Endothelial cell of umbilical vein (primary cell): ENCODE data around the gene KDM5C. TPM values are rescaled to one million over a fixed set of nuclear protein-coding genes. Genes with fewer than 3 reads are reported as not detected.

Experiments used
- BruUV-seq: library from RNA; stranded (reverse); fragments of 400-500 nt; replicated peaks from 2 replicates; lab custom pipeline; 2021; lab: Mats Ljungman, UMichigan
- CTCF ChIA-PET: fragments of 300-600, 350-600 bp; sonication (Branson Sonifier 250); formaldehyde crosslinking; loops from one replicate; lab custom pipeline; 2021; ENCODE audit warnings: antibody characterized with exemption, inconsistent platforms; lab: Charles Lee
- POLR2A ChIA-PET: fragments of 300-600, 350-600 bp; sonication (Branson Sonifier 250); formaldehyde crosslinking; loops from one replicate; lab custom pipeline; 2021; ENCODE audit warnings: antibody characterized with exemption, inconsistent platforms; lab: Charles Lee
- DNase-seq: peaks from one replicate; pipeline ENCODE4 v3.0.0-alpha.2; 2011; ENCODE audit warnings: low read depth, low spot score
- FAIRE-seq: peaks from 2 replicates; lab custom pipeline; 2011; peaks lifted over from hg19 to GRCh38; lab: Jason Lieb, UNC
- H2AFZ ChIP-seq: 2 replicates; pipeline ENCODE4 v1.6.0; 2012; ENCODE audit warnings: low read depth, low read length, control low read depth, inconsistent platforms
- H3K27ac ChIP-seq: 2 replicates; pipeline ENCODE4 v1.5.1; 2011; ENCODE audit warnings: low read depth, mild to moderate bottlenecking, control low read depth, low read length, moderate library complexity; ENCODE audit not compliant: insufficient read depth
- H3K27me3 ChIP-seq, 2 experiments: 2 replicates each; pipeline versions ENCODE4 v1.6.0 to v1.6.1; 2011; ENCODE audit warnings: low read length in 2 of 2, mixed read lengths in 1 of 2; ENCODE audit not compliant: control insufficient read depth in 2 of 2, insufficient read depth in 2 of 2
- H3K36me3 ChIP-seq, 2 experiments: 2 replicates in 1 of 2; 3 replicates in 1 of 2; pipeline ENCODE4 v1.5.1; 2011; ENCODE audit warnings: low read length in 2 of 2, mild to moderate bottlenecking in 1 of 2, moderate library complexity in 1 of 2; ENCODE audit not compliant: control insufficient read depth in 2 of 2, insufficient read depth in 2 of 2; ENCODE audit errors: extremely low read depth in 1 of 2
- H3K4me1 ChIP-seq: 3 replicates; pipeline ENCODE4 v1.5.1; 2011; ENCODE audit warnings: mild to moderate bottlenecking, low read length; ENCODE audit not compliant: control insufficient read depth, insufficient read depth; ENCODE audit errors: extremely low read depth
- H3K4me2 ChIP-seq: 2 replicates; pipeline ENCODE4 v1.6.1; 2011; ENCODE audit warnings: low read length, control low read depth, mixed read lengths; ENCODE audit not compliant: insufficient read depth
- H3K4me3 ChIP-seq, 3 experiments: fragments of 200-600 bp in 1 of 3; sonication (generic), shearing (Covaris generic) in 1 of 3; replicated peaks in 1 of 3; 2 replicates each; pipeline ENCODE4 v1.5.1; 2011 to 2016; ENCODE audit warnings: control low read depth in 3 of 3, low read length in 3 of 3, mild to moderate bottlenecking in 2 of 3, inconsistent platforms in 1 of 3, low read depth in 1 of 3, moderate library complexity in 1 of 3; ENCODE audit not compliant: insufficient read depth in 1 of 3
- H3K79me2 ChIP-seq: 2 replicates; pipeline ENCODE4 v1.6.0; 2012; ENCODE audit warnings: low read length, inconsistent platforms; ENCODE audit not compliant: control insufficient read depth, insufficient read depth
- H3K9ac ChIP-seq: replicated peaks from 2 replicates; pipeline ENCODE3; 2011; ENCODE audit warnings: low read length, control low read depth; ENCODE audit not compliant: insufficient read depth; ENCODE audit errors: extremely low read depth
- H3K9me1 ChIP-seq: replicated peaks from 3 replicates; pipeline ENCODE4 v1.6.0; 2011; ENCODE audit warnings: mild to moderate bottlenecking, low read length; ENCODE audit not compliant: control insufficient read depth, insufficient read depth; ENCODE audit errors: extremely low read depth
- H3K9me3 ChIP-seq: replicated peaks from 2 replicates; pipeline ENCODE4 v1.5.1; 2012; ENCODE audit warnings: low read length, inconsistent platforms; ENCODE audit not compliant: control insufficient read depth, insufficient read depth
- H4K20me1 ChIP-seq: replicated peaks from 2 replicates; pipeline ENCODE3; 2011; ENCODE audit warnings: mild to moderate bottlenecking, low read length; ENCODE audit not compliant: control insufficient read depth, insufficient read depth; ENCODE audit errors: extremely low read depth
- CTCF ChIP-seq, 2 donors: IDR thresholded peaks; 1 replicate in 1 of 2; 2 replicates in 1 of 2; pipeline ENCODE4 v1.5.1; 2011; ENCODE audit warnings: low read length in 2 of 2, mild to moderate bottlenecking in 2 of 2, moderate library complexity in 2 of 2, control low read depth in 1 of 2, inconsistent platforms in 1 of 2, low read depth in 1 of 2; ENCODE audit not compliant: insufficient read depth in 1 of 2; ENCODE audit errors: extremely low read depth in 1 of 2
- FOS ChIP-seq: IDR thresholded peaks from 2 replicates; pipeline ENCODE4 v1.6.1; 2011; ENCODE audit warnings: mild to moderate bottlenecking, low read length, moderate library complexity, borderline replicate concordance; ENCODE audit not compliant: insufficient read depth
- GATA2 ChIP-seq: IDR thresholded peaks from 2 replicates; pipeline ENCODE4 v1.7.0; 2011; ENCODE audit warnings: low read depth, mild to moderate bottlenecking, moderate library complexity, mixed read lengths, low read length; ENCODE audit not compliant: insufficient read length, insufficient read depth
- JUN ChIP-seq: IDR thresholded peaks from 2 replicates; pipeline ENCODE4 v1.6.1; 2011; ENCODE audit warnings: borderline replicate concordance, low read depth; ENCODE audit not compliant: insufficient read length, insufficient read depth
- MAX ChIP-seq: IDR thresholded peaks from 2 replicates; pipeline ENCODE4 v1.6.1; 2011; ENCODE audit not compliant: insufficient read depth, insufficient read length
- MYC ChIP-seq: IDR thresholded peaks from one replicate; pipeline ENCODE4 v1.6.1; 2011; ENCODE audit warnings: mild to moderate bottlenecking, low read depth, low read length
- POLR2A ChIP-seq: IDR thresholded peaks from 2 replicates; pipeline ENCODE4 v1.6.1; 2012; ENCODE audit warnings: low read depth, mild to moderate bottlenecking, control low read depth, low read length
- POLR2AphosphoS5 ChIP-seq: IDR thresholded peaks from 2 replicates; pipeline ENCODE4 v1.6.1; 2012; ENCODE audit warnings: low read depth, mild to moderate bottlenecking, control low read depth, low read length, moderate library complexity; ENCODE audit not compliant: insufficient read depth
- dilution Hi-C: fragments of 300-500 bp; cut with MboI; formaldehyde crosslinking; loops from one replicate; pipeline ENCODE4 v1.15.0; 2019; ENCODE audit warnings: low sequenced_read_pairs; ENCODE audit not compliant: extremely low pct_ligation_motif_present
- intact Hi-C: fragments of 100-400 bp; cut with micrococcal nuclease; formaldehyde crosslinking; loops from one replicate; pipeline ENCODE4 v1.10.0; 2022
- polyA plus RNA-seq, 4 experiments: library from polyadenylated mRNA; depleted of rRNA in 3 of 4; stranded (reverse) in 3 of 4; unstranded in 1 of 4; fragments of >200 nt; gene quantifications; 2 replicates each; pipeline versions ENCODE4 v1.2.1 to v1.2.3, GENCODE V29; 2011 to 2012; ENCODE audit warnings: missing spikeins in 1 of 4
- total RNA-seq: library from RNA; stranded (reverse); gene quantifications from 2 replicates; pipeline ENCODE4 v1.2.3, GENCODE V29; 2021

Gene KDM5C
- total and polyA plus RNA-seq, 2 donors (not counting 3 experiments of a cell fraction or from before 2014, with no cell fraction given): 44.7 to 78.7 TPM

GRCh38 chrX:53256446-53257041 is 31.5 kb upstream of the KDM5C start:
- Histone ChIP-seq H4K20me1 (no peaks in the 10 kb centered on the region), H3K36me3 (no peaks in the 10 kb centered on the region), H3K4me3 (no peak overlapping the region), H3K27ac (no peak overlapping the region), H3K9me1 (no peaks in the 10 kb centered on the region), H3K79me2 (no peaks in the 10 kb centered on the region), H2AFZ (no peak overlapping the region), H3K4me1 (no peaks in the 10 kb centered on the region), H3K4me2 (no peak overlapping the region), H3K27me3 (no peaks in the 10 kb centered on the region), H3K9ac (no peak overlapping the region), H3K9me3 (no peaks in the 10 kb centered on the region)
- dilution Hi-C loops (no loop called here), intact Hi-C loops (no loop called here)
- BruUV-seq: no TSS peak
- TF ChIP-seq POLR2AphosphoS5: no peak
- no peak for TF ChIP-seq FOS
- no peak for TF ChIP-seq POLR2A
- TF ChIP-seq JUN: no peak
- TF ChIP-seq MYC: no peak
- no peak for TF ChIP-seq CTCF (IDR thresholded peaks at IDR 0.05; ENCODE audit: extremely low read depth in 1 of 2, insufficient read depth in 1 of 2, low read depth in 1 of 2, low read length in 2 of 2)
- TF ChIP-seq MAX: no peak
- TF ChIP-seq GATA2: no peak
- FAIRE-seq: no peak
- ChIA-PET POLR2A (no interaction called here), CTCF (no interaction called here)
- DNase-seq: no peak
